GM23338 (cell line): ENCODE results near the gene C2CD4D. TPM values are rescaled to one million over a fixed set of nuclear protein-coding genes. Genes with fewer than 3 reads are reported as not detected.

Source experiments
- ATAC-seq: fragments of 200-7000 bp; cut with Tn5 transposase; 3 replicates; pipeline ENCODE4 v1.9.1; 2020
- DNase-seq: peaks from one replicate; pipeline ENCODE4 v3.0.0-alpha.2; 2015; ENCODE audit warnings: low spot score
- H2AFZ ChIP-seq: fragments of 200-600 bp; sonication (generic); 2 replicates; pipeline ENCODE4 v1.8.0; 2016; ENCODE audit warnings: antibody characterized with exemption, mild to moderate bottlenecking, moderate library complexity
- H3F3A ChIP-seq: fragments of 200-600 bp; sonication (generic); replicated peaks from 2 replicates; pipeline ENCODE4 v1.8.0; 2017; ENCODE audit warnings: antibody characterized with exemption, mixed run types, low read depth
- H3K27ac ChIP-seq: fragments of 200-600 bp; sonication (generic); 2 replicates; pipeline ENCODE4 v1.6.1; 2016; ENCODE audit warnings: low read depth
- H3K27me3 ChIP-seq: fragments of 200-600 bp; sonication (generic); 2 replicates; pipeline ENCODE4 v1.8.0; 2016; ENCODE audit warnings: mild to moderate bottlenecking, mixed run types, moderate library complexity; ENCODE audit not compliant: insufficient read depth
- H3K36me3 ChIP-seq: fragments of 200-600 bp; sonication (generic); 2 replicates; pipeline ENCODE4 v1.8.0; 2016; ENCODE audit warnings: mild to moderate bottlenecking; ENCODE audit not compliant: insufficient read depth
- H3K4me1 ChIP-seq: fragments of 200-600 bp; sonication (generic); 2 replicates; pipeline ENCODE4 v1.8.0; 2016; ENCODE audit warnings: mild to moderate bottlenecking, moderate library complexity; ENCODE audit not compliant: insufficient read depth
- H3K4me2 ChIP-seq: fragments of 200-600 bp; sonication (generic); 2 replicates; pipeline ENCODE4 v1.7.1; 2017; ENCODE audit warnings: mixed run types
- H3K4me3 ChIP-seq: fragments of 200-600 bp; sonication (generic); 2 replicates; pipeline ENCODE4 v1.6.1; 2016; ENCODE audit warnings: mixed run types
- H3K79me2 ChIP-seq: fragments of 200-600 bp; sonication (generic); replicated peaks from 2 replicates; pipeline ENCODE4 v1.8.0; 2017; ENCODE audit warnings: mild to moderate bottlenecking; ENCODE audit not compliant: insufficient read depth
- H3K9me2 ChIP-seq: fragments of 200-600 bp; sonication (generic); 2 replicates; pipeline ENCODE4 v1.8.0; 2017; ENCODE audit not compliant: insufficient read depth
- H4K20me1 ChIP-seq: fragments of 200-600 bp; sonication (generic); replicated peaks from 2 replicates; pipeline ENCODE4 v1.8.0; 2017; ENCODE audit warnings: mild to moderate bottlenecking; ENCODE audit not compliant: insufficient read depth
- H3K27ac Mint-ChIP-seq: 2 replicates; pipeline ENCODE4 v1.8.0; 2020; ENCODE audit warnings: inconsistent platforms, mild to moderate bottlenecking, moderate library complexity, mixed read lengths
- H3K27me3 Mint-ChIP-seq: 3 replicates; pipeline ENCODE4 v1.8.0; 2022; ENCODE audit warnings: low read depth, mild to moderate bottlenecking, moderate library complexity, mixed read lengths, inconsistent platforms; ENCODE audit not compliant: insufficient read depth, poor library complexity
- H3K36me3 Mint-ChIP-seq: 3 replicates; pipeline ENCODE4 v1.8.0; 2021; ENCODE audit warnings: low read depth, mild to moderate bottlenecking, inconsistent platforms, moderate library complexity, mixed read lengths
- H3K4me1 Mint-ChIP-seq: 3 replicates; pipeline ENCODE4 v1.8.0; 2020; ENCODE audit warnings: mild to moderate bottlenecking, inconsistent platforms, mixed read lengths
- H3K4me3 Mint-ChIP-seq: 3 replicates; pipeline ENCODE4 v1.8.0; 2021; ENCODE audit warnings: moderate library complexity, mild to moderate bottlenecking, inconsistent platforms, mixed read lengths
- H3K9me3 Mint-ChIP-seq: 3 replicates; pipeline ENCODE4 v1.8.0; 2020; ENCODE audit warnings: moderate library complexity, mild to moderate bottlenecking, inconsistent platforms, mixed read lengths
- EZH2phosphoT487 ChIP-seq: fragments of 200-600 bp; sonication (generic); IDR thresholded peaks from one replicate; pipeline ENCODE4 v1.8.1; 2018; ENCODE audit warnings: antibody characterized with exemption; ENCODE audit not compliant: unreplicated experiment
- JUNB ChIP-seq: IDR thresholded peaks from one replicate; pipeline ENCODE4 v1.6.1; 2016; ENCODE audit warnings: antibody characterized with exemption; ENCODE audit not compliant: unreplicated experiment
- NANOG ChIP-seq: IDR thresholded peaks from 2 replicates; pipeline ENCODE4 v1.6.1; 2016; ENCODE audit warnings: antibody characterized with exemption, borderline replicate concordance
- POLR2AphosphoS5 ChIP-seq: IDR thresholded peaks from 2 replicates; pipeline ENCODE4 v1.6.1; 2016; ENCODE audit warnings: antibody characterized with exemption, low read depth
- STAT1 ChIP-seq: IDR thresholded peaks from one replicate; pipeline ENCODE4 v1.6.1; 2016; ENCODE audit warnings: antibody characterized with exemption; ENCODE audit not compliant: unreplicated experiment
- ZNF114 ChIP-seq: fragments of 250-450 bp; sonication (Bioruptor Pico); IDR thresholded peaks from 2 replicates; pipeline ENCODE4 v1.5.0; 2020; ENCODE audit warnings: mild to moderate bottlenecking, moderate library complexity
- polyA plus RNA-seq: library from polyadenylated mRNA; unstranded; fragments of >200 nt; fragmentation: Nextera tagmentation; extraction: Ambion mirVana; gene quantifications from 2 replicates; pipeline ENCODE4 v1.2.1, GENCODE V29; 2016
- total RNA-seq: library from RNA; depleted of rRNA; stranded (reverse); fragments of >200 nt; shearing (Covaris generic); gene quantifications from 2 replicates; pipeline ENCODE4 v1.2.3, GENCODE V29; 2014
- TF ChIP-seq, protein P1 (sequence below), 2 experiments: fragments of 200-600 bp in 1 of 2; sonication (generic) in 1 of 2; conservative IDR thresholded peaks; 2 replicates each; pipeline versions ENCODE4 v1.5.1 to v1.6.1; 2016 to 2017; ENCODE audit warnings: antibody characterized with exemption in 2 of 2, low read depth in 2 of 2, mild to moderate bottlenecking in 2 of 2, moderate library complexity in 1 of 2
- TF ChIP-seq, protein P2 (sequence below): fragments of 250-450 bp; sonication (Bioruptor Pico); IDR thresholded peaks from 2 replicates; pipeline ENCODE4 v1.5.0; 2020; ENCODE audit warnings: mild to moderate bottlenecking, moderate library complexity
- TF ChIP-seq, protein P3 (sequence below): IDR thresholded peaks from 2 replicates; pipeline ENCODE4 v1.6.1; 2016; ENCODE audit warnings: antibody characterized with exemption

The C2CD4D gene
- total and polyA plus RNA-seq, 2 experiments from 2014 or later, result 0.35 to 0.82 TPM

DNA sequence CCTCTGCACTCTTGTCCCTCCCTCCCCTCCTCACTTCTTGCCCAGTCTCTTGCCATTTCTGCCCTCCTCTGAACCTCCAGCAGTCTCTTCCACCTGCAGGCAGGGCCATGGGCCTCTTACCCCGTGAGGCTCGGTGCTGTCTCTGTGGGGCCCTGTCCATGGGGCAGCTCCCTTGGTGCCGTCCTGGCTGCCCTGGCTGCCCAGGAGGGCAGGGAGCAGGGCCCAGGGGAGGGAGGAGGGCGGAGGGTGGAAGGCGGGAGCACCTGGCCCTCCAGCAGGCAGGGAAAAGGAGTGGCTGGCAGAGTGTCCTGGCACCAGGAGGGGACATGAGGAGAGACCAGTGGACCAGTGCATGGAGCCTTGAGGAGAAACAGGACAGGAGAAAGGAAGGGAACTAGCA is 8.0 kb downstream of the C2CD4D start, which contains the start of gene RORC (continued):
- TF ChIP-seq, protein P1, sequence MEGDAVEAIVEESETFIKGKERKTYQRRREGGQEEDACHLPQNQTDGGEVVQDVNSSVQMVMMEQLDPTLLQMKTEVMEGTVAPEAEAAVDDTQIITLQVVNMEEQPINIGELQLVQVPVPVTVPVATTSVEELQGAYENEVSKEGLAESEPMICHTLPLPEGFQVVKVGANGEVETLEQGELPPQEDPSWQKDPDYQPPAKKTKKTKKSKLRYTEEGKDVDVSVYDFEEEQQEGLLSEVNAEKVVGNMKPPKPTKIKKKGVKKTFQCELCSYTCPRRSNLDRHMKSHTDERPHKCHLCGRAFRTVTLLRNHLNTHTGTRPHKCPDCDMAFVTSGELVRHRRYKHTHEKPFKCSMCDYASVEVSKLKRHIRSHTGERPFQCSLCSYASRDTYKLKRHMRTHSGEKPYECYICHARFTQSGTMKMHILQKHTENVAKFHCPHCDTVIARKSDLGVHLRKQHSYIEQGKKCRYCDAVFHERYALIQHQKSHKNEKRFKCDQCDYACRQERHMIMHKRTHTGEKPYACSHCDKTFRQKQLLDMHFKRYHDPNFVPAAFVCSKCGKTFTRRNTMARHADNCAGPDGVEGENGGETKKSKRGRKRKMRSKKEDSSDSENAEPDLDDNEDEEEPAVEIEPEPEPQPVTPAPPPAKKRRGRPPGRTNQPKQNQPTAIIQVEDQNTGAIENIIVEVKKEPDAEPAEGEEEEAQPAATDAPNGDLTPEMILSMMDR (conservative IDR thresholded peaks at IDR 0.05; ENCODE audit: low read depth in 2 of 2), result no peak
- no peak for TF ChIP-seq NANOG
- TF ChIP-seq EZH2phosphoT487, result no peak
- TF ChIP-seq, protein P2, sequence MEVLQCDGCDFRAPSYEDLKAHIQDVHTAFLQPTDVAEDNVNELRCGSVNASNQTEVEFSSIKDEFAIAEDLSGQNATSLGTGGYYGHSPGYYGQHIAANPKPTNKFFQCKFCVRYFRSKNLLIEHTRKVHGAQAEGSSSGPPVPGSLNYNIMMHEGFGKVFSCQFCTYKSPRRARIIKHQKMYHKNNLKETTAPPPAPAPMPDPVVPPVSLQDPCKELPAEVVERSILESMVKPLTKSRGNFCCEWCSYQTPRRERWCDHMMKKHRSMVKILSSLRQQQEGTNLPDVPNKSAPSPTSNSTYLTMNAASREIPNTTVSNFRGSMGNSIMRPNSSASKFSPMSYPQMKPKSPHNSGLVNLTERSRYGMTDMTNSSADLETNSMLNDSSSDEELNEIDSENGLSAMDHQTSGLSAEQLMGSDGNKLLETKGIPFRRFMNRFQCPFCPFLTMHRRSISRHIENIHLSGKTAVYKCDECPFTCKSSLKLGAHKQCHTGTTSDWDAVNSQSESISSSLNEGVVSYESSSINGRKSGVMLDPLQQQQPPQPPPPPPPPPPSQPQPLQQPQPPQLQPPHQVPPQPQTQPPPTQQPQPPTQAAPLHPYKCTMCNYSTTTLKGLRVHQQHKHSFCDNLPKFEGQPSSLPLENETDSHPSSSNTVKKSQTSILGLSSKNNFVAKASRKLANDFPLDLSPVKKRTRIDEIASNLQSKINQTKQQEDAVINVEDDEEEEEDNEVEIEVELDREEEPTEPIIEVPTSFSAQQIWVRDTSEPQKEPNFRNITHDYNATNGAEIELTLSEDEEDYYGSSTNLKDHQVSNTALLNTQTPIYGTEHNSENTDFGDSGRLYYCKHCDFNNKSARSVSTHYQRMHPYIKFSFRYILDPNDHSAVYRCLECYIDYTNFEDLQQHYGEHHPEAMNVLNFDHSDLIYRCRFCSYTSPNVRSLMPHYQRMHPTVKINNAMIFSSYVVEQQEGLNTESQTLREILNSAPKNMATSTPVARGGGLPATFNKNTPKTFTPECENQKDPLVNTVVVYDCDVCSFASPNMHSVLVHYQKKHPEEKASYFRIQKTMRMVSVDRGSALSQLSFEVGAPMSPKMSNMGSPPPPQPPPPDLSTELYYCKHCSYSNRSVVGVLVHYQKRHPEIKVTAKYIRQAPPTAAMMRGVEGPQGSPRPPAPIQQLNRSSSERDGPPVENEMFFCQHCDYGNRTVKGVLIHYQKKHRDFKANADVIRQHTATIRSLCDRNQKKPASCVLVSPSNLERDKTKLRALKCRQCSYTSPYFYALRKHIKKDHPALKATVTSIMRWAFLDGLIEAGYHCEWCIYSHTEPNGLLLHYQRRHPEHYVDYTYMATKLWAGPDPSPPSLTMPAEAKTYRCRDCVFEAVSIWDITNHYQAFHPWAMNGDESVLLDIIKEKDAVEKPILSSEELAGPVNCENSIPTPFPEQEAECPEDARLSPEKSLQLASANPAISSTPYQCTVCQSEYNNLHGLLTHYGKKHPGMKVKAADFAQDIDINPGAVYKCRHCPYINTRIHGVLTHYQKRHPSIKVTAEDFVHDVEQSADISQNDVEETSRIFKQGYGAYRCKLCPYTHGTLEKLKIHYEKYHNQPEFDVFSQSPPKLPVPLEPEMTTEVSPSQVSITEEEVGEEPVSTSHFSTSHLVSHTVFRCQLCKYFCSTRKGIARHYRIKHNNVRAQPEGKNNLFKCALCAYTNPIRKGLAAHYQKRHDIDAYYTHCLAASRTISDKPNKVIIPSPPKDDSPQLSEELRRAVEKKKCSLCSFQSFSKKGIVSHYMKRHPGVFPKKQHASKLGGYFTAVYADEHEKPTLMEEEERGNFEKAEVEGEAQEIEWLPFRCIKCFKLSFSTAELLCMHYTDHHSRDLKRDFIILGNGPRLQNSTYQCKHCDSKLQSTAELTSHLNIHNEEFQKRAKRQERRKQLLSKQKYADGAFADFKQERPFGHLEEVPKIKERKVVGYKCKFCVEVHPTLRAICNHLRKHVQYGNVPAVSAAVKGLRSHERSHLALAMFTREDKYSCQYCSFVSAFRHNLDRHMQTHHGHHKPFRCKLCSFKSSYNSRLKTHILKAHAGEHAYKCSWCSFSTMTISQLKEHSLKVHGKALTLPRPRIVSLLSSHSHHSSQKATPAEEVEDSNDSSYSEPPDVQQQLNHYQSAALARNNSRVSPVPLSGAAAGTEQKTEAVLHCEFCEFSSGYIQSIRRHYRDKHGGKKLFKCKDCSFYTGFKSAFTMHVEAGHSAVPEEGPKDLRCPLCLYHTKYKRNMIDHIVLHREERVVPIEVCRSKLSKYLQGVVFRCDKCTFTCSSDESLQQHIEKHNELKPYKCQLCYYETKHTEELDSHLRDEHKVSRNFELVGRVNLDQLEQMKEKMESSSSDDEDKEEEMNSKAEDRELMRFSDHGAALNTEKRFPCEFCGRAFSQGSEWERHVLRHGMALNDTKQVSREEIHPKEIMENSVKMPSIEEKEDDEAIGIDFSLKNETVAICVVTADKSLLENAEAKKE (CRISPR knock-in tag), result no peak
- no peak for TF ChIP-seq ZNF114 (CRISPR knock-in tag)

DNA sequence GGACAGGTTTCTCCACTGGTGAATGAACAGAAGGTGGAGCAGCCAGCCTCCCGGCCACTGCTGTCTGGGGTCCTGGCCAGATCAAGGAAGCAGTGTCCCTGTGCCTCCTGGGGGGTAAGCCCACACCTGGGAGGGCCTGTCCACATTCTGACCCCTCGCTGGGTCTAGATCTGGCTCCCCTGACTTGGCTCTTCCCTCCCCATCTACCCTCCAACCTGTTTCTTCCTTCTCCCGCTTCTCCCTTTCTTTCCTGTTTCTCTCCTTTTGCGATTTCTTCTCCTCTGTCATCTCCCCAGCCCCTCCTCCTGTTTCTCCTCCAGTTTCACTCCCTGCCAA is 8.4 kb downstream of the C2CD4D start:
- Mint-ChIP-seq H3K9me3 (no peaks in the 10 kb centered on the region; the same call in 2 of the 3 replicates), H3K4me1 (peaks cover 41% of the 10 kb centered on the region), H3K27me3 (peaks cover 15% of the 10 kb centered on the region), H3K27ac (no peak overlapping the region), H3K36me3 (no peaks in the 10 kb centered on the region; the same call in 2 of the 3 replicates), H3K4me3 (no peak overlapping the region)
- no peak overlapping the region for H3K27ac ChIP-seq
- DNase-seq (no peak), ATAC-seq (no peak)
- H4K20me1 ChIP-seq, result no peaks in the 10 kb centered on the region
- H2AFZ ChIP-seq, result no peak overlapping the region
- H3K79me2 ChIP-seq, result no peaks in the 10 kb centered on the region
- H3K36me3 ChIP-seq, result no peaks in the 10 kb centered on the region
- H3K9me2 ChIP-seq, result no peaks in the 10 kb centered on the region
- H3F3A ChIP-seq, result no peaks in the 10 kb centered on the region; the same call in 1 of the 2 replicates
- H3K4me3 ChIP-seq, result no peak overlapping the region
- no peak overlapping the region for H3K4me2 ChIP-seq
- H3K27me3 ChIP-seq, result no peaks in the 10 kb centered on the region
- H3K4me1 ChIP-seq, result peaks cover 34% of the 10 kb centered on the region
- TF ChIP-seq EZH2phosphoT487 (no peak), JUNB (no peak), NANOG (no peak), STAT1 (no peak), POLR2AphosphoS5 (no peak)
- TF ChIP-seq, protein P3, sequence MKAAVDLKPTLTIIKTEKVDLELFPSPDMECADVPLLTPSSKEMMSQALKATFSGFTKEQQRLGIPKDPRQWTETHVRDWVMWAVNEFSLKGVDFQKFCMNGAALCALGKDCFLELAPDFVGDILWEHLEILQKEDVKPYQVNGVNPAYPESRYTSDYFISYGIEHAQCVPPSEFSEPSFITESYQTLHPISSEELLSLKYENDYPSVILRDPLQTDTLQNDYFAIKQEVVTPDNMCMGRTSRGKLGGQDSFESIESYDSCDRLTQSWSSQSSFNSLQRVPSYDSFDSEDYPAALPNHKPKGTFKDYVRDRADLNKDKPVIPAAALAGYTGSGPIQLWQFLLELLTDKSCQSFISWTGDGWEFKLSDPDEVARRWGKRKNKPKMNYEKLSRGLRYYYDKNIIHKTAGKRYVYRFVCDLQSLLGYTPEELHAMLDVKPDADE, result no peak
